Liver (tissue), 3 donors: ENCODE results near the gene NDC80.

Experiments
- CTCF ChIP-seq: fragments of 150-350 bp; IDR thresholded peaks from 2 replicates; pipeline ENCODE4 v1.5.1; 2017; ENCODE audit warnings: improper control_type of control experiment, low read depth, low read length; ENCODE audit not compliant: missing input control
- FOXA1 ChIP-seq: IDR thresholded peaks from 2 replicates; pipeline ENCODE4 v1.6.1; 2016; ENCODE audit warnings: antibody characterized with exemption
- GABPA ChIP-seq, 2 donors: IDR thresholded peaks in 1 of 2; conservative IDR thresholded peaks in 1 of 2; 2 replicates each; pipeline ENCODE4 v1.6.1; 2016; ENCODE audit warnings: antibody characterized with exemption in 2 of 2, mild to moderate bottlenecking in 1 of 2, moderate library complexity in 1 of 2
- MAX ChIP-seq: IDR thresholded peaks from 2 replicates; pipeline ENCODE4 v1.6.1; 2016; ENCODE audit warnings: antibody characterized with exemption
- NR2F2 ChIP-seq: IDR thresholded peaks from 2 replicates; pipeline ENCODE4 v1.6.1; 2016; ENCODE audit warnings: antibody characterized with exemption
- RAD21 ChIP-seq, 2 donors: IDR thresholded peaks; 2 replicates each; pipeline ENCODE4 v1.6.1; 2016; ENCODE audit warnings: antibody characterized with exemption in 2 of 2, mild to moderate bottlenecking in 2 of 2
- RXRA ChIP-seq, 2 donors: IDR thresholded peaks; 2 replicates each; pipeline ENCODE4 v1.6.1; 2017 to 2018; ENCODE audit warnings: antibody characterized with exemption in 2 of 2, mild to moderate bottlenecking in 1 of 2
- SP1 ChIP-seq: IDR thresholded peaks from 2 replicates; pipeline ENCODE4 v1.6.1; 2018; ENCODE audit warnings: antibody characterized with exemption, mild to moderate bottlenecking
- YY1 ChIP-seq: IDR thresholded peaks from 2 replicates; pipeline ENCODE4 v1.6.1; 2016; ENCODE audit warnings: antibody characterized with exemption, mild to moderate bottlenecking
- TF ChIP-seq, protein P1 (sequence below): IDR thresholded peaks from 2 replicates; pipeline ENCODE4 v1.6.1; 2016; ENCODE audit warnings: antibody characterized with exemption
- TF ChIP-seq, protein P2 (sequence below): IDR thresholded peaks from 2 replicates; pipeline ENCODE4 v1.6.1; 2016; ENCODE audit warnings: antibody characterized with exemption
- TF ChIP-seq, protein P3 (sequence below): IDR thresholded peaks from 2 replicates; pipeline ENCODE4 v1.6.1; 2016; ENCODE audit warnings: antibody characterized with exemption, mild to moderate bottlenecking
- donor health status: healthy.
- donor health status: healthy.

GRCh38 chr18:2568129-2568528 lies 3.2 kb upstream of the NDC80 start:
- TF ChIP-seq CTCF (no peak), RXRA (IDR thresholded peaks at IDR 0.05) (no peak), SP1 (no peak), RAD21 (IDR thresholded peaks at IDR 0.05) (no peak), GABPA (IDR thresholded peaks at IDR 0.05 in 1 of 2, conservative IDR thresholded peaks at IDR 0.05 in 1 of 2) (no peak), MAX (no peak), FOXA1 (no peak), NR2F2 (no peak), YY1 (no peak)
- TF ChIP-seq, protein P1, sequence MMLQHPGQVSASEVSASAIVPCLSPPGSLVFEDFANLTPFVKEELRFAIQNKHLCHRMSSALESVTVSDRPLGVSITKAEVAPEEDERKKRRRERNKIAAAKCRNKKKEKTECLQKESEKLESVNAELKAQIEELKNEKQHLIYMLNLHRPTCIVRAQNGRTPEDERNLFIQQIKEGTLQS, result no peak
- TF ChIP-seq, protein P2, sequence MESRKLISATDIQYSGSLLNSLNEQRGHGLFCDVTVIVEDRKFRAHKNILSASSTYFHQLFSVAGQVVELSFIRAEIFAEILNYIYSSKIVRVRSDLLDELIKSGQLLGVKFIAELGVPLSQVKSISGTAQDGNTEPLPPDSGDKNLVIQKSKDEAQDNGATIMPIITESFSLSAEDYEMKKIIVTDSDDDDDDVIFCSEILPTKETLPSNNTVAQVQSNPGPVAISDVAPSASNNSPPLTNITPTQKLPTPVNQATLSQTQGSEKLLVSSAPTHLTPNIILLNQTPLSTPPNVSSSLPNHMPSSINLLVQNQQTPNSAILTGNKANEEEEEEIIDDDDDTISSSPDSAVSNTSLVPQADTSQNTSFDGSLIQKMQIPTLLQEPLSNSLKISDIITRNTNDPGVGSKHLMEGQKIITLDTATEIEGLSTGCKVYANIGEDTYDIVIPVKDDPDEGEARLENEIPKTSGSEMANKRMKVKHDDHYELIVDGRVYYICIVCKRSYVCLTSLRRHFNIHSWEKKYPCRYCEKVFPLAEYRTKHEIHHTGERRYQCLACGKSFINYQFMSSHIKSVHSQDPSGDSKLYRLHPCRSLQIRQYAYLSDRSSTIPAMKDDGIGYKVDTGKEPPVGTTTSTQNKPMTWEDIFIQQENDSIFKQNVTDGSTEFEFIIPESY, result no peak
- TF ChIP-seq, protein P3, sequence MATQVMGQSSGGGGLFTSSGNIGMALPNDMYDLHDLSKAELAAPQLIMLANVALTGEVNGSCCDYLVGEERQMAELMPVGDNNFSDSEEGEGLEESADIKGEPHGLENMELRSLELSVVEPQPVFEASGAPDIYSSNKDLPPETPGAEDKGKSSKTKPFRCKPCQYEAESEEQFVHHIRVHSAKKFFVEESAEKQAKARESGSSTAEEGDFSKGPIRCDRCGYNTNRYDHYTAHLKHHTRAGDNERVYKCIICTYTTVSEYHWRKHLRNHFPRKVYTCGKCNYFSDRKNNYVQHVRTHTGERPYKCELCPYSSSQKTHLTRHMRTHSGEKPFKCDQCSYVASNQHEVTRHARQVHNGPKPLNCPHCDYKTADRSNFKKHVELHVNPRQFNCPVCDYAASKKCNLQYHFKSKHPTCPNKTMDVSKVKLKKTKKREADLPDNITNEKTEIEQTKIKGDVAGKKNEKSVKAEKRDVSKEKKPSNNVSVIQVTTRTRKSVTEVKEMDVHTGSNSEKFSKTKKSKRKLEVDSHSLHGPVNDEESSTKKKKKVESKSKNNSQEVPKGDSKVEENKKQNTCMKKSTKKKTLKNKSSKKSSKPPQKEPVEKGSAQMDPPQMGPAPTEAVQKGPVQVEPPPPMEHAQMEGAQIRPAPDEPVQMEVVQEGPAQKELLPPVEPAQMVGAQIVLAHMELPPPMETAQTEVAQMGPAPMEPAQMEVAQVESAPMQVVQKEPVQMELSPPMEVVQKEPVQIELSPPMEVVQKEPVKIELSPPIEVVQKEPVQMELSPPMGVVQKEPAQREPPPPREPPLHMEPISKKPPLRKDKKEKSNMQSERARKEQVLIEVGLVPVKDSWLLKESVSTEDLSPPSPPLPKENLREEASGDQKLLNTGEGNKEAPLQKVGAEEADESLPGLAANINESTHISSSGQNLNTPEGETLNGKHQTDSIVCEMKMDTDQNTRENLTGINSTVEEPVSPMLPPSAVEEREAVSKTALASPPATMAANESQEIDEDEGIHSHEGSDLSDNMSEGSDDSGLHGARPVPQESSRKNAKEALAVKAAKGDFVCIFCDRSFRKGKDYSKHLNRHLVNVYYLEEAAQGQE, result no peak
